Endometrium (tissue), 2 donors: ENCODE results near the gene AGAP1.
"Not testable (repeated sequence)": the region's sequence is repeated elsewhere in the genome, so short reads cannot be mapped to it uniquely, and the experiment has no call there.

Experiments used
- FAIRE-seq: peaks from 2 replicates; lab custom pipeline; 2012; peaks lifted over from hg19 to GRCh38; lab: Jason Lieb, UNC
- donor health status: control.
- donor health status: control.

Gene AGAP1

DNA sequence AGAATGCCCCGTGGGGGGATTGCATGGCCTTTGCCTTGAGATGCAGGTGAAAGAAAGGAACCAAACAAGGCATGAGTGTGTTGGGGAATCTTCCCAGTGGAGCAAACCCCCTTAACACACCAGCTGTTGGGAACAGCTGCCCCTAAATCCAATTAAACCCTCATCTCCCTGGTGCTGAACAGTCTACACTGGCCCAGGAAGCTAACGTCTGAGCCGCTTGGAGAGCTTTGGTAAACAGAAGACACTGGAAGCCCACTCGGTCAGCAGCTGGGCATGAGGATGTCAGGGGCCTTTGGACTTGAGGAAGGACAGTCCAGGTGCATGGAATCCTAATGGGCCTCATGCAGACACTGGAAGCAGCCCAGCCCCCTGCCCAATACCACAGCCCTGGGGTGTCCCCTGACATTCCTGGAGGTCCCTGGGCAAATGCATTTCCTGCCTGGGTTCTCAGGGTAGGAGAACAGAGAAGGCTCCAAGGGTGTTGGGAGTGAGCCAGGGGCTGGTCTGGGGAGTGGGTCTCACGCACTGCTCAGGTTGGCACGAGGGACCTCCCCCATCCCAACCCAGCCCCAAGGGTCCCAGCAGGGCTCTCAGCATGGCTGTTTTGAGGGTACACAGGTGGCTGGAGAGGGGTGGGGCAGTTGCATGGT is 636.6 kb downstream of the AGAP1 start:
- no peak for FAIRE-seq

DNA sequence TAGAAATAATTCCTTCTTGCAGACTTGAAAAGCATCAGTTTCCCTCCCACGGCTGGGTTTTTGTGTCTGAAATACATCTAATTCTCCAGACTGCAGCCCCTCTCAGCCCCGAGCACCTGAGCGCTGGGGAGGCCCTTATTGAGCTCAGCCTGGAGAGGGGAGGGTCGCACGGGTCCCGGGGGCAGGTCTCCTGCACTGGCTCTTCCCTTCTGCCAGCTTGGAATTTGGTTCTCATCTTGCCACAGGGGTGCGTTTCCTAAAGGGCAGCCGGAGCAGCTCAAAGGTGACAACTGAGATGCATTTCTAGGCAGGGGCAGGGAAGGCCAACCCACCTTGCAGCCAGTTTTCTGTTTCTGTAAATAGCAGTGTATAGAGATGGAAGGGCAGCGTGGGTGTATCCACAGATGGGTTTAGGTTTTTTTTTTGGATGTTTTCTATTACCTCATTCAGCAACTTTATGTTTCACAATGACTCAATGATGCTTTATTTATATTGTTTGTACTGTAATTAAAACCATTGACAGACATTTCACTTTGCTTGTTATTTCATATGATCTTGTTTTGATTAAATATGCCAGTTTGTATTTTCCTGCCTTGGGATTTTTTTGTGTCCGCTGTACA is 637.3 kb downstream of the AGAP1 start:
- FAIRE-seq: no peak

DNA sequence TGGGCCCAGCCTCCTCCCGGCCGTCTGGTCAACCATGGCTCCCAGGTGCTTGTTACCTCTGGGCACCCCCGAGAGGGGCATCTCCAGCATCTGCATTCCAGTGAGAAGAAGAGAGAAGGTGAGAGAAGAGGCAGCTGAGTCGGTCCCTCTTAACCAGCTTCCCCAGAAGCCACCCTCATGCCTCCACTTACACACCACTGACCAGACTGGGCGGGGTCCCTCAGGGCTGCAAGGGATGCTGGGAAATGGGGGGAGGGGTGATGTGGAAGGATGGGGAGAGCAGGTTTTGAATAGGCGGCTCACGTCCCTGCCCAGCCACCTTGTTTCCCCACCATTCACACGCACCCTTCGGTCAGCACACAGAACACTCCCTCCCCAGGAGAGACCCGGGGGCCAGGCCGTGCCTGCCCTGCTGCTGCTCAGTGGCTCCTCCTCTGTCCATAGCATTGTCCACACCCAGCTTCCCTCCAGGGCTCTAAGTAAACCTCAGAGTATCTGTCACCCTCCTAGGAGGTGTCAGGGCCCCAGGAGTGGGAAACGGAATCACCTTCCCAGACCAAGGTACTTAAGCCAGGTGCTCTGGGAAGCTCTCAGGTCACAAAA is 639.7 kb downstream of the AGAP1 start:
- no peak for FAIRE-seq

DNA sequence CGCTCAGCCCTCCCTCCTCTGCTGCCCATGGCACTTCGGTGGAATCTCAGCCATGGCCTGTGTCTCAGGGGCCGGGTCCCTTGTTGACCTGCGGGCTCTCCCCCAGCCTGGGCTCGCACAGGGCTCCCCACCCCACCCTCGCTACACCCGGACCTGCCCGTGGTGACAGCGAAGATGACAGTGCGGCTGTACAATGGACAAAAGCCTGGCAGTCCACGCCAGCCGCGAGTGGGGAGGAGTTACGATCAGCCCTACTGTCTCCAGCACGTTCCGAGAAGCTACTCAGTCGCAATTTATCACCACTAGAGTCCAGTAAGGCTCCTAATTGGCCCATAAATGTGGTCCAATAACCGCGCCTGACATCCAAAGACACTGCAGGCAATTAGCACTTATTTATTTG is 642.7 kb downstream of the AGAP1 start:
- no peak for FAIRE-seq

DNA sequence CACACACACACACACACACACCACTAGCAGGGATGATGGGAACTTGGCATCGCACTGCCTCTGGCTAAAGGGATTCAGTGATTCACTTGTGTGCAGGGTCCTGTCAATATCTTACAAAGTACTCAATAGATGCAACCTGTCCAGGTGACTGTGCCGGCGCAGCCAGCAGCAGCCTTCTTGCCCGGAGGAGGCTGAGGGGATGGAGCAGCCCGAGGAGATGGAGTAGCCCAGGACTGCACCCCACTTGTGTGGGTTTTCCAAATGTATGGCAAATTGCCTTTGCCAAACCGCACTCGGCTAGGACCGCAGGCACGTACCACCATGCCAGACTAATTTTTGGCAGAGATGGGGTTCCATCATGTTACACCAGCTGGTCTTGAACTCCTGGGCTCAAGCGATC is 643.2 kb downstream of the AGAP1 start:
- FAIRE-seq: no peak

DNA sequence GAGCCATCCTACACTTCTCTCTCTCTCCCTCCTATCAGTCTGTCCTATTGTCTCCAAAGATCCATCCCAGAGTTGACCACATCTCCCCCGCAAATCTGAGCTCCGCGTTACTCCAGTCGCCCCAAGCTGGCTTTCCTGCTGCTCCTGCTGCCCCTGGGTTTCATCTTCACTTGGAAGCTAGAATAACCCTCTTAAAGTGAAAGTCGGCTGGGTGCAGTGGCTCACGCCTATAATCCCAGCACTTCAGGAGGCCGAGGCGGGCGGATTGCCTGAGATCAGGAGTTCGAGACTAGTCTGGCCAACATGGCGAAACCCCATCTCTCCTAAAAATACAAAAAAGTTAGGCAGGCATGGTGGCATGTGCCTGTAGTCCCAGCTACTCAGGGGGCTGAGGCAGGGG is 647.8 kb downstream of the AGAP1 start:
- not testable (repeated sequence) for FAIRE-seq

DNA sequence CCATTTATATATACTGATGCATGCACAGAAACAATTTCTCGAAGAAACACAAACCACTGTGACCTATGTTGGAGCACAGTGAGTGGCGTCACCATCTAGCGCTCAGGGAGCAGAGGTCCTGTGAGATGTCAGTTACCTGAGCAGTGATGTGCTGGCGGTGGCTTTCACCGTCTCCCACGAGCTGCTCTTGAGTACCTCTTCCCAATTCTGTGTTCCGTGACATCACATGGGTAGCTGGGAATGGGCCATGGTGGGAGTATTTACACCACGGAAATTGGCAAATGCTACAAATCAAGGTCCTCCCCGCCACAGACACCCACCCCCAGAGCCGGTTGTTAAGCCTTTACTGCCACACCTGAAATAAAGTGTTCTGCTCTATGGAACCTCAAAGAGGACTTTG is 650.0 kb downstream of the AGAP1 start:
- no peak for FAIRE-seq

DNA sequence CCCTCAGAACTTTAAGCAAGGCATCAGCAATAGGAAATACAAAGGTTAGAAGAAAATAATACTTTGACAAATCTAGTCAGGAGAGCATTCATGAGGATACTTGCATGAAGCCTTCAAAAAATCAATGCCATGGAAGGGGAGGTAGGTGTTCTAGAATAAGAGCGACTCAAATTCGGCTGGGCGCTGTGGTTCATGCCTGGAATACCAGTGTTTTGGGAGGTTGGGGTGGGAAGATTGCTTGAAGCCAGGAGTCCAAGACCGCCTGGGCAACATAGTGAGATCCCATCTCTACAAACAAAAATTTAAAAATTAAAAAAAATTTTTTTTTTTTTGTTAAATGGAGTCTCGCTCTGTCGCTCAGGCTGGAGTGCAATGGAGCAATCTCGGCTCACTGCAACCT is 652.6 kb downstream of the AGAP1 start:
- no peak for FAIRE-seq

DNA sequence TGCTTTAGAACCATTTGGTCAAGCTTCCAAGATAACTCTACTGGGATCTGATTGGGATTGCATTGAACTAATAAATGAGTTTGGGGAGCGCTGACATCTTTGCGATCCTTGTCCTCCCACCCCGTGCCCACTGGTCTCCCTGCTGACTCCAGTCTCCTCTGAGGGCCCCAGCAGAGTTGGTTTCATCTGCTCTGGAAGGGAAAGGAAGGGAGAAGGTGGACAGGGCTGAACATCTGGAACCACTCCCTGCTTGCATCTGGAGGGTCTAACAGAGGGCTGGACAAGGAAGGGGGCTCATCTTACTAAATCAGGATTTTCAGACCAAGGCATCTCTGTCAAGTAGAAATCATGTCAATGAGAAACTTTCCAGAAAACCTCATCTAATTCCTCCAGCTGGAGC is 661.6 kb downstream of the AGAP1 start:
- no peak for FAIRE-seq

DNA sequence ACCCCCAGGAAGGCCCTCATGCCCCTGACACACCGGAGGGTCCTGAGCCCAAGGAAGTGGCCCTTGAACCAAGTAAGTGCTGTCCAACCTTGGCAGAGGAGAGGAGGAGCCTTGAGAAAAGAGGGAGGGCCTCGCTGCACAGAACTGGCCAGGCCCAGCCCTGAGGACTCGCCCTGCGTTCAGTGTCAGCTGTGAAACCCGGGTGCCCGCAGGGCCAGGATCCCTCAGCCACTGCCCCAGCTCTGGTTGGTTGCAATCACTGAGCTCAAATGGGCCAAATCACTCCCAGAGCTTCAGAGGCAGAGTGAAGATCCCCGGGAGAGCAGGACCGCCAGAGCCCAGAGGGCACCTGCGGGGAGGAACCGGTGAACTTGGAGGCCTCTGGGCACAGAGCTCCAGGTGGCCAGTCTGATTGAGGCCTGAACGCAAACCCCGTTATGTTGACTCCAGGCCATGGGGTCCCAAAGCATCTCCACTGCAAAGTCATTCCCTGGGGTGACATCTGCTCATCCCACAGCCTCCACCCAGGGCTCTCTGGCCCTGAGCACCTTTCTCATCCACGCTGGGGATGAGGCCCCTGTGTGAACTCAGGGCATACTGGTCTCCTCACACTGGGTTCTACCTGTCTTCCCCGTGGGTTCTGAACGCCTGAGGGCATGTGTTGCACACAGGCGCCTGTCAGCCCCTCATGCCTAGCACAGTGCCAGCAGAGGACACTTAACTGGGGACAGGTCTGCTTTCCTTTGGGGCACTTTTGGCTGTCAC is 662.4 kb downstream of the AGAP1 start:
- FAIRE-seq: no peak

DNA sequence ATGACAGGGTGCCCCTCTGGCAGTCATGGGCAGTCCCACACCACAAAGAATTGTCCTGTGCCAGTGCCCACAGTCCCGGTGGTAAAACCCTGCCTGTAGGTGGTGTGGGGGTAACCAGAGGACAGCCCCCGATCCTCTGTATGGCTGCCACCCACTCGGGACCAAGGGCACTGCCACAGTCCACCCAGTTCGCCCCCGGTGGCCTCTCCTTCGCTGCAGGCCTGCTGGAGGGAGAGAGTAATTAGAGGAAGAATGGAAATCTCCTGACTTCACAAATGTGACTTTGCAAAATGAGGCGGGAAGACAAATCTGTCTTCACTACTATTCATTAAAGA is 663.0 kb downstream of the AGAP1 start:
- FAIRE-seq: no peak

DNA sequence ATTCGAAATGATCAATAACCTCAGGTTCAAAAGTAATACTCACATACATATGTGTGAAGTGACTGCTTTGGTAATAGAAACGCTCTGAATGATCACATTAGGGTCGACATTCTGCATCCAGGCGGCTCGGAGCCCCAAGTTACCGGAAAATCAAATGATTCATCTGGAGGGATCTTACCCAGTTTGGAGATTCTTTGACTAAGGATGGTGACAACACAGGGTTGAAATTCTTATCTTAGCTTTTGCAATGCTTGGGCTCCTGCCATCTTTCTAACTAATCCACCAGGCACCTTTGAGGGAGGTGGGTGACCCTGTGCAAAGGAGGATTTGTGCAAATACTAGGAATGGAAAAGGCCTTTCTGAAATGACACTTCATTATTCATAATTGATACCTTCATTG is 663.5 kb downstream of the AGAP1 start:
- no peak for FAIRE-seq

DNA sequence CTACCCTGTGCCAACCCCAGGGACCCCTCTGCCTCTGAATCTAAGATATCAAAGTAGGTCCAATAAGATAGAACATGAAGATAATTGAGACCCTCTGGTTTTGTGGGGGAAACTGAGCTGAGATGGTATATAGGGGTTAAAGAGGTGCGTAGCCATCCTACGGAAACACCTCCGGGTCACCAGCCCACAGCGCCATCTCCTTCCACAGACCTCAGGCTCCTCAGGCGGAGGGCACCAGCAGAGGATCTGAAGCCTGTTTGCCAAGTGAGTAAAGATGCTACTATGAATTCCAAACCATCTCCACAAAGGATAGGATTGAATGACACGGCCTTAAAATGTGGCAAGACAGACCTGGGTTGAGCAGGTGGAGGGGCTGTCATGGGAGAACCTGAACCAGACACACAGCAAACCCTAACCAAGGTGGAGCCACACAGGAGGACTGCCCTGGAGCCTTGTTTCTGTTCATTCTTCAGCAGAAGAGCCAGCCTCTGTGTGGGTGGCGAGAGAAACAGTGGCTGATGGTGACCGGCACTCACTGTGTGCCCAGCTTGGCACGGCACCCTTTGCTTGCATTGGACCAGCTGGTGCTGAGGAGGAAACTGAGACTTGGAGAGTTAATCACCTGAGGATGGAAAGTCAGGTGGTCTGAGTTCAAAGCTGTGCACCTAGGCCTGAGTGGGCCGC is 664.1 kb downstream of the AGAP1 start:
- FAIRE-seq: no peak

DNA sequence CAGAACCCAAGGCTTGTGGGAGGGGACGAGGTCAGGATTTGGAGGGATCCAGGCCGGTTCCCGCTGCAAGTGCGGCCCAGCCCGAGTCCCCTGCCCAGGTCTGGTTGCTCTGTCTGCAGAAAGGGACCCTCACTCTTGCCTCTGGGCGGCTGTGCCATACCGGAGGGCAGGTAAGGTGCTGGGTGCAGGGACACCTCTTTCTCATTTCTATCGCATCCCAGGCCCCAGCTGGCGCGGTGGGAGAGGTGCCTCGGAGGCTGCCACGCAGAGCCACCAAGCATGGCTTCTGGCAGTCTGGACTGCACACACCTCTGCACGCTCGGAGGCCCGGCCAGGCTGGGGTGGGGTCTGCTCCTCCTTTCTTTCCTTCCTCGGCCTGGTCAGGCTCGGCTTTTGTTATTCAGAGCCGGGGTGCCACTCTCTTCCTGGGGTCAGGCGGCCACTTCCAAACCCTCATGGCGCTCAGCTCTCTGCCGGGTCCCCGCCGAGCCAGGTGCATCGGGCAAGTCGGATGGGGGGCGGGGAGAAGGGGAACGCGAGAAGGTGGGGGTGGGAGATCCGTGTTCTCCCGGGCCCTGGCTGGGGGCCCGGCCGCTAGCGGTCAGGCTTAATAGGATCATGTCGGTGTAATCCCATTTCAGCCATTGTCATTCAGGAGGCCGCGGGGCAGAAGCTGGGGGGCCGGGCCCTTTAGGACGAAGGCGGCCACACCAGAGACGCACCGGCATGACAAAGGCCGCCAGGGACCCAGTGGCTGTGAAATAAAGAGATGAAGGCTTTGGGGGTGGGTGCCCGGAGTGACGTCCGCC is 665.3 kb downstream of the AGAP1 start:
- no peak for FAIRE-seq

DNA sequence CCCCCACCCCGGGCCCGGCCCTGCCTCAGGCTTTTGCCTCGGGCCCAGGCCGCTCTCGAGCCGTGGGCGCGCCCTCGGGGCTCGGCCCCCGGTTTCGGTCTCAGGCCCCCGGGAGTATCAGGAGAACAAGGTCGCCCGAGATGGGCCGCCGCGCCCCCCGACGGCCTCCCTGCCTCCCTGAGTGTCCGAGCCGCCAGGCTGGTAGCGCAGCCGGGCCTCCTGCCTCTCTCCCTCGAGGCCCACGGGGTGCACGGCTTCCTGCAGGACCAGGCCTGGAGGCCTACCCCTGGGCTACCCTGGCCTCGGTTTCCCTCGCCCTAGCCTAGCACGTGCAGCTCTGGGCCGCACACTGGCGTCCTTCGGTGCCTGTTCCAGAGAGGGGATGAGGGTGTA is 665.9 kb downstream of the AGAP1 start:
- FAIRE-seq: no peak

DNA sequence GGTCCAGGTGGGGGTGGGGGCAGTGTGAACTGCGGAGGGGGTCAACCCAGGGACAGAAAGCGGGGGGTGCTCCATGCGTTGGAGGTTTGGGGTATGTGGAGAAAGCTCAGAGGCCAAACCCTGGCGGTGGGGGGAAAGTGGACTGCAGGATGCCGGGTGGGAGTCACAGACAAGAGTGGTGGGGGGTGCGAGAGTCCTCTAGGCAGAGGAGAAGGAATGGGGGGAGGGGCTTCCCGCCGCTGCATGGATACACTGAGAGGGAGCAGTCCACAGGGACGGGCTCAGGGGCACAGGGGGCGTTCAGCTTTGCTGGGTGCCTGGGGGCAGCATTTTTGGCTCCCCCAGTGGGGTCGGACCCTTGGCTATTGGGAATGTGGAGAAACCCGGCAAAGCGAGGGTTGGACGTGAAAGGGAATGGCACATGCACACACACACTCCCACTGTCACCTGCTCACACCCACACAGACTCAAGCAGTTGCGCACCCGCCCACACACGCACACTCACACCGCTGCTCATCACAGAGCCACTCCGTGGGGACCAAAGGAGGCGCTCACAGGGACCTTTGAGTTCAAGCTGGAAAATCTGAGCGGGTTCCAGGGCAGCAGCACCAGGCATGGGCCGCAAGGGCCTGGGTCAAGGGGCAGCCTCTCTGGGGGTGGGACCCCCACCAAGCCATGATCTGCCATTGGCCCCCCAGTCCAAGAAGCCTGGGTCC is 666.7 kb downstream of the AGAP1 start:
- no peak for FAIRE-seq

DNA sequence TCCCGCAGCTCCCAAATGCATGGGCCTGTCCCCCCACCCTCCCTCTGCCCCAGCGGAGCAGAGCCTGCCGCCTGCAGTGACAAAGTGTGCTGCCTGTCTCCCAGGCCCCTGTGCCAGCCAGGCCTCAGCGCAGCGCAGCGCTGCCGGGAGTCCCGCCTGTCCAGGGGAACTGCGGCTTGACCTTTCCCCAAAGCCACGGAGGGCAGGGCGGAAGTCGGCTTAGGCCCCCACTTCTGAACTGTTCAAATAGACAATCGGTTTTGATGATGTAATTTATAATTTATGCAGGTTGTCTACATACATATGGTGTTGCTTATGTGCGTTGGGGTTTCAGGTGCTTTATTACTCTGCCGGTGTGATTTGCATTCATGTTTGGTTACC is 667.2 kb downstream of the AGAP1 start:
- FAIRE-seq: no peak

DNA sequence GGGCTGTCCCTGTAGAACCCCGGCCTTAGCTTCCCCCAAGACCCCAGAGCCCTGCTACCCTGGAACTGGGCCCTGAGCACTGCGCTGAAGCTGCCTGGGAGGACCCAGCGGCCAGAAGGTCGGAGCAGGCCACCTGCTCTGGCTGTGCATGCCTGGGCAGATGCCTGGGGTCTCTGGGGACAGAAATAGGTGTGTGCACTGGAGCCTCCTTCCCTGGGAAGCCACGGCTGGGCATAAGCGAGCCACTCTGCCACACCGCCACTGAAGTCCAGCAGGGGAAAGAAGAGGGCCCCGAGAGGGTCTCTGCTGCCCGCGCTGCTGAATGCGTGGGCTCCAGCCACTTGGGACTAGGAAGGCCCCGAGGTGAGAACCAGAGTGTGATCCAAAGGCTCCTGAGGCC is 667.7 kb downstream of the AGAP1 start:
- FAIRE-seq: no peak

DNA sequence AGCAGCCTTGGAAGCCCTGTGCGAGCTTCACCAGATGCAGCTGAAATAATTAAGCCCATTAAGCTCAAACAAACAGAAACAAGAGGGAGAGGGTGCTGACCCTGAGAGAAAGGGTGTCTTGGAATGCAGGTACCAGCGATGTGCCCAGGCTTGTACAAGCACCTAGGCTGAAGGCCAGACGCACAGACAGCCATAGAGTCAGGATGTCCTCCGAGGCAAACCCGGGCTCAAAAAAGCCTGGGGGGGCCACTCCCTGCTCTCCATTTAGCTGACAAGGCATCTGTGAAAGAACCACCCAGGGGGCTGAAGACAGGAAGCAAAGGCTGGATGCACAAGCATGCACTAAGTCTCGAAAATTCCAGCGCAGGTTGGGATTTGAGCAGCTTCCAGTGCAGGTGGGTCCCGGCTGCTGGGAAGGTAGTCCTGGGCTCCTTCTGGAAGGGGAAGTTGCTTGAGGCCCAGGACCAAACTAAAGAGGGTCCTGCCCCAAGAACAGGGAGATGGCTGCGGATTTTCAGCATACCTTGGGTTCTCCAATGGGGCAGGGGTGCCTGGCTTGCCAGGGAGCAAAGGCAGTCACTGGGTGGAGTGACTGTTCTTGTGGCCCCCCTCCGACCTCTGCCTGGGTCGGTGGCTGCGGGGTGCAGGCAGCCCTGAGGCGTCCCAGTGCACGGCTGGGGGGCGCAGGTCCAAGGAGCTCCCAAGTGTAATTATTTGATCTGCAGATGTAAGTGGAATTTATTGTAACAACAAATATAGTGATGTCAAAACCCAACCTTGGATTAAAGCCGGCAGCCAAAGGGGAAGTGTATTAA is 668.4 kb downstream of the AGAP1 start:
- no peak for FAIRE-seq

DNA sequence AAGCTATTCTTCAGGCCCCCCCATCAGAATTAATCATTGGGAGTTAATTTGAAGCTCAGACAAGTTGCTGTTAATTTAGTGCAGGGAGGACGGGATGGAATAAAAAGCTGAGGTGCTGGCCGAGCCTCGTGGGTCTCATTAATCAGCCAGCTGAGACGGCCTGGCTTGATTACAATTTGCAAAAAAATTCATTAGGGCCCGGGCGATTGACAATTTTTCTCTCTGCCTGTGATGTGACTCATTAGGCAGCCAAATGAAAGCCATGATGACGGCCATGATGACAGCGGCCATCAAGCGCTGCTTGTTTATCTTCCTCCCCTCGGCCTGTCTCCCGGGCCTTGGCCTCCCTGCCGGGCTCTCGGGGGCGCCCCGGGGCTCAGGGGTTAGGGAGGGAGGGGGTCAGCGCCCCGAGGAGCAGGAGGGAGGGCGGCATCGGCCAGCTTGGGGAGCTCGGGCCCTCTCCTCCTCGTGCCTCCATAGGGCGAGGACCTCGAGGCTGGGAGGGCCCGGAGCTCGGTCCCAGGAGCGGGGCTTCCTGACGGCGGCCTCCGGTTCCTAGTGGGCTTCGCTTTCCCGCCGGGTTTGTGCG is 669.1 kb downstream of the AGAP1 start:
- no peak for FAIRE-seq
